Measurements from ENCODE around the gene PPIL6.

- no peak for TF ChIP-seq POLR2A (IDR thresholded peaks at IDR 0.05; ENCODE audit: low read depth, low read length)
- no peak for TF ChIP-seq TAF1 (IDR thresholded peaks at IDR 0.05; ENCODE audit: borderline replicate concordance, low read depth, low read length)
Observed at GRCh38 chr6:109478222-109478805, 37.9 kb upstream of the PPIL6 start.

All from GM12892 (cell line).